GM12891 (cell line): ENCODE data around the gene FOXK2.

Source experiments
- POLR2A ChIP-seq: IDR thresholded peaks from 2 replicates; pipeline ENCODE4 v1.6.1; 2011; ENCODE audit warnings: low read depth, low read length, control low read depth
- POLR2AphosphoS5 ChIP-seq: IDR thresholded peaks from 2 replicates; pipeline ENCODE4 v1.6.1; 2011; ENCODE audit warnings: low read depth, low read length, control low read depth
- SPI1 ChIP-seq: IDR thresholded peaks from 2 replicates; pipeline ENCODE4 v1.6.1; 2011; ENCODE audit warnings: low read depth, low read length, control low read depth
- TAF1 ChIP-seq: IDR thresholded peaks from 2 replicates; pipeline ENCODE4 v1.6.1; 2011; ENCODE audit warnings: low read depth, low read length, control low read depth

DNA sequence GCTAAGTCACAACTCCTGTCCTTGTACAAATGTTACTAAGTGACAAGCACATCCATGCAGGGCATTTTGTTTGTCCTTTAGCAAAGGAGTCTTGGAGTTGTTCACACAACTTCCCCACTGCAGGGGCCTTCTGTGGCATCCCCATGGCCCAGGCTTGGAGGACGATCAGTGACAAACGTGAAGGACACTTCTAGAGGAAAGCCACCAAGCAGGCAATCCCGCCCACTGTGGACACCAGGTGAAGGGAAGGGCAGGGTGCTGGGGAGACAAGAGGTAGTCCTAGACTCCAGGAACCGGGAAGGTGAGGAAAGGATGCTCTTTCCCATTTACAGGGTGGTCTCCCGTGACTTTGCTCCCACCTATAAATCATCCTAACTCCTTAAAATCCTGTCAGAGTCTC is 124.6 kb downstream of the FOXK2 start:
- no peak for TF ChIP-seq POLR2A
- TF ChIP-seq POLR2AphosphoS5 = no peak
- no peak for TF ChIP-seq SPI1
- TF ChIP-seq TAF1 = no peak
